Pancreas (tissue), 10 donors: ENCODE results near the gene ANKRD12. TPM values are rescaled to one million over a fixed set of nuclear protein-coding genes. Genes with fewer than 3 reads are reported as not detected.

Experiments used
- ATAC-seq, 4 donors: fragments of 200-7000 bp; cut with Tn5 transposase; one replicate each; pipeline versions ENCODE4 v1.8.0 to v1.9.1; 2020; ENCODE audit warnings: mild to moderate bottlenecking in 4 of 4, moderate library complexity in 4 of 4
- DNase-seq, 6 donors: peaks; one replicate each; pipeline ENCODE4 v3.0.0-alpha.2; 2020
- FAIRE-seq: peaks from 2 replicates; lab custom pipeline; 2012; peaks lifted over from hg19 to GRCh38; lab: Jason Lieb, UNC
- H3K27ac ChIP-seq, 4 donors: fragments of 200-600 bp; sonication (generic); 1 replicate in 3 of 4; 2 replicates in 1 of 4; pipeline versions ENCODE4 v1.5.0 to v1.8.0; 2020
- H3K27me3 ChIP-seq, 4 donors: fragments of 200-600 bp; one replicate each; pipeline ENCODE4 v1.8.0; 2021
- H3K36me3 ChIP-seq, 3 donors: fragments of 200-600 bp; sonication (generic) in 1 of 3; one replicate each; pipeline versions ENCODE4 v1.5.0 to v1.8.0; 2020 to 2021
- H3K4me1 ChIP-seq, 3 donors: fragments of 200-600 bp; one replicate each; pipeline ENCODE4 v1.8.0; 2021
- H3K4me3 ChIP-seq, 4 donors: fragments of 200-600 bp; sonication (generic) in 2 of 4; one replicate each; pipeline versions ENCODE4 v1.5.0 to v1.8.0; 2020 to 2021
- H3K9me3 ChIP-seq, 4 donors: fragments of 200-600 bp; one replicate each; pipeline ENCODE4 v1.8.0; 2021
- WGBS, 2 donors: extraction: QIAGEN DNeasy Blood & Tissue Kit; methylation state at CpG; one replicate each; pipeline ENCODE4 v1.1.7; 2013; 5-methylcytosine and 5-hydroxymethylcytosine counted together
- intact Hi-C, 3 donors: fragments of 100-400 bp; cut with DNase I; formaldehyde crosslinking; loops; one replicate each; pipeline versions ENCODE4 v1.11.1 to v1.14.2; 2022
- polyA plus RNA-seq, 2 donors: library from polyadenylated mRNA; stranded (reverse); fragments of 200-250 nt; gene quantifications; one replicate each; pipeline ENCODE4 v1.2.3, GENCODE V29; 2013
- total RNA-seq, 6 donors: library from RNA; stranded (reverse); fragmentation: NEBNext Ultra II Directional in 4 of 6; extraction: Animal tissue kit (Norgen Biotek cat#: 25700) in 4 of 6; gene quantifications; one replicate each; pipeline versions ENCODE4 v1.2.1 to v1.2.4, GENCODE V29; 2021 to 2023
- TF ChIP-seq, protein P1 (sequence below), 4 donors: fragments of 200-600 bp; sonication (generic) in 3 of 4; IDR thresholded peaks; one replicate each; pipeline versions ENCODE4 v1.5.0 to v1.8.0; 2021; ENCODE audit warnings: antibody characterized with exemption in 4 of 4
- donor health status: healthy with polysubstance abuse.
- donor health status: DM: no; HTN: no; CAD: no; lungs with moderate emphysema.
- donor health status: DM: no; HTN: no; CAD: no.
- donor health status: control.
- donor health status: control.
- donor health status: Bipolar disorder and iron deficiency.
- donor health status: DM: yes; HTN: yes; CAD: no.
- donor health status: DM: no; HTN: no; CAD: no.
- donor health status: DM: no; HTN: no; CAD: no.
- donor health status: DM: yes; HTN: yes; CAD: no.

The ANKRD12 gene
- total and polyA plus RNA-seq, 8 donors, result 14.5 to 51.7 (median 27.3) TPM

DNA sequence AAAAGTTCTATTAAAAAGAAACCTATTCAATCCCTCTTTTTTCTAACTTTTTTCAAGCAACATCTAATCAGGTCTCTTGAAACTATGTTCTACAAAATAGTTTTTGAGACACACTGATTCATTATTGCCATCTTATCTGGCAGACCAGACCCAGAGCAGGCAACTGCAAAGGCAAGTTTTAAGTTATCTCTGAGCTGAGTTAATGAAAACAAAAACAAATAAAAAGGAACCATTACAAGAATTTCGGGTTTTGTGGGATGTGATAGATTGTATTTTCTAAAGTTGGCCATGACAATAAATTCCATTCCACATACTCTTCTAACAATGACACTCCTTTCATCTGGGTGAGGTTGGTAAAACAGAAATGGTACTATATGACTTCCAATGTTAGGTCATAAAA is 182.8 kb downstream of the ANKRD12 start:
- DNase-seq (no peak), ATAC-seq (no peak), FAIRE-seq (no peak)
- H3K27ac ChIP-seq, result no peak overlapping the region
- intact Hi-C loops, result no loop called here
- TF ChIP-seq, protein P1, sequence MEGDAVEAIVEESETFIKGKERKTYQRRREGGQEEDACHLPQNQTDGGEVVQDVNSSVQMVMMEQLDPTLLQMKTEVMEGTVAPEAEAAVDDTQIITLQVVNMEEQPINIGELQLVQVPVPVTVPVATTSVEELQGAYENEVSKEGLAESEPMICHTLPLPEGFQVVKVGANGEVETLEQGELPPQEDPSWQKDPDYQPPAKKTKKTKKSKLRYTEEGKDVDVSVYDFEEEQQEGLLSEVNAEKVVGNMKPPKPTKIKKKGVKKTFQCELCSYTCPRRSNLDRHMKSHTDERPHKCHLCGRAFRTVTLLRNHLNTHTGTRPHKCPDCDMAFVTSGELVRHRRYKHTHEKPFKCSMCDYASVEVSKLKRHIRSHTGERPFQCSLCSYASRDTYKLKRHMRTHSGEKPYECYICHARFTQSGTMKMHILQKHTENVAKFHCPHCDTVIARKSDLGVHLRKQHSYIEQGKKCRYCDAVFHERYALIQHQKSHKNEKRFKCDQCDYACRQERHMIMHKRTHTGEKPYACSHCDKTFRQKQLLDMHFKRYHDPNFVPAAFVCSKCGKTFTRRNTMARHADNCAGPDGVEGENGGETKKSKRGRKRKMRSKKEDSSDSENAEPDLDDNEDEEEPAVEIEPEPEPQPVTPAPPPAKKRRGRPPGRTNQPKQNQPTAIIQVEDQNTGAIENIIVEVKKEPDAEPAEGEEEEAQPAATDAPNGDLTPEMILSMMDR (IDR thresholded peaks at IDR 0.05), result no peak
- H3K4me3 ChIP-seq, result no peak overlapping the region
- H3K27me3 ChIP-seq, result no peaks in the 10 kb centered on the region
- WGBS, 2 donors, result 38 to 60% methylated on average over 1 of the region's 1 CpG
- H3K36me3 ChIP-seq, result no peaks in the 10 kb centered on the region
- no peaks in the 10 kb centered on the region for H3K4me1 ChIP-seq
- H3K9me3 ChIP-seq, result no peaks in the 10 kb centered on the region

DNA sequence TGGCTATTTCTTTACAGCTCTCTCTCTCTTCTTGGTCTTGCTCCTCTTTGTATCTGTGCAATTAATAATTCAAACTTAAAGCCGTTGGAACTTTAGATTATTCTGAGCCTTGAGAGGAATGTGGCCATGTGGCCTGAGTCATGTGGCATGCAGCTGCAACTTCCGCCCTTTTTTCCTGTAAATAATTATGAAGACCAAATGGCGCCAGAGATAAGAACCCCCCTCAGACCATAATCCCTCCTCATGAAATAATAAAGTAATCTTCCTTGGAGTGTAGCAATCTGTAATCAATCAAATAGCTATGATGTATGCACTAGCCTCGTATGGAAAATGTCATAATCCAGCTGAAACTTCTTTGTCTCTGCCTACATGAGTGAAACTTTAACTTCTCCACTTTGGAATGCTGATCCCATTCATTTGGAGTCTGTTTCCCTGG is 184.5 kb downstream of the ANKRD12 start:
- Histone ChIP-seq H3K27ac (no peak overlapping the region), H3K4me3 (no peak overlapping the region), H3K36me3 (no peaks in the 10 kb centered on the region), H3K27me3 (no peaks in the 10 kb centered on the region), H3K4me1 (no peaks in the 10 kb centered on the region), H3K9me3 (no peaks in the 10 kb centered on the region)
- DNase-seq, result no peak
- no peak for FAIRE-seq
- intact Hi-C loops, result no loop called here
- ATAC-seq, result no peak
- WGBS, 2 donors, result 25 to 35% methylated on average over 4 of the region's 4 CpGs
- TF ChIP-seq, protein P1 (IDR thresholded peaks at IDR 0.05), result no peak

DNA sequence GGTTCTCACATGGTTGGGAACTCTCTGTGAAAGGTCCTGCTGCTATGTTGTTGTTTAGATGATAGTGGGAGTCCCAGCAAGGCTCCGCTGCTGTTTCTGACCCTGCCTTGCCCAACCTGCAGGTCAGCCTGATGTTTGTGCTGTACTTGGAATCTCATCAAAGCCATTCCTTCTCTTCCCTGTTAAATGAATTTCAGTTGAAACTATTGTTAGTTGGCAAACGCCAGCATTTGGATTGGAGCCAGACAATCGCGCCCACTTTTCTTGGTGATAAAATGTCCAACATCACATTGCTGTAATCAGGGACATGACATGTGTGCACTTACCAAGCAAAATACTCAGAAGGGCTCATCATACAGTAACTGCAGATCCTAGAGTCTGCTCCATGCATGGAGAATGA is 185.2 kb downstream of the ANKRD12 start:
- H3K9me3 ChIP-seq, result no peaks in the 10 kb centered on the region
- H3K27me3 ChIP-seq, result no peaks in the 10 kb centered on the region
- H3K4me1 ChIP-seq, result no peaks in the 10 kb centered on the region
- no peak overlapping the region for H3K27ac ChIP-seq
- DNase-seq (no peak), FAIRE-seq (no peak), ATAC-seq (no peak)
- intact Hi-C loops, result no loop called here
- TF ChIP-seq, protein P1 (IDR thresholded peaks at IDR 0.05), result no peak
- no peak overlapping the region for H3K4me3 ChIP-seq
- 46 to 47% methylated on average over 4 of the region's 4 CpGs for WGBS, 2 donors
- H3K36me3 ChIP-seq, result no peaks in the 10 kb centered on the region

DNA sequence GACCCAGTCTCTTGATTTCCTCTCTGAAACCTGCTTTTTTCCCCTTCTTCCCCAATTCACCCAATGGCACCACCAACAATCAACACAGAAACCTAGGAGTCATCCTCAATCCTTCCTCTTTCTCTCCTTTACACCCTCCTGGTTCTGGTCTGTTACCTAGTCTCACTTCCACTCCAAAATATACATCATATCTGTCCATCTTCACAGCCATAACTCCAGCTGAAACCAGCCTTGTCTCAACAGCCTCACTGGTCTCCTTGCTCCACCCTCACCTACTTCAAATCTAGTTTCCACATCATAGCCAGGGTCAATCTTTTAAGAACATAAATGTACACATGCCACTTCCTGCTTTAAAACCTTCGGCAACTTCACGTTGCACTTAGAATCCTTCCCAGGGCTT is 186.2 kb downstream of the ANKRD12 start:
- WGBS, 2 donors, result 89 to 95% methylated on average over 2 of the region's 2 CpGs
- ATAC-seq, result no peak
- Histone ChIP-seq H3K9me3 (no peaks in the 10 kb centered on the region), H3K4me1 (no peaks in the 10 kb centered on the region), H3K27me3 (no peaks in the 10 kb centered on the region), H3K27ac (no peak overlapping the region), H3K4me3 (no peak overlapping the region), H3K36me3 (no peaks in the 10 kb centered on the region)
- DNase-seq, result no peak
- FAIRE-seq, result no peak
- TF ChIP-seq, protein P1 (IDR thresholded peaks at IDR 0.05), result no peak
- intact Hi-C loops, result no loop called here

DNA sequence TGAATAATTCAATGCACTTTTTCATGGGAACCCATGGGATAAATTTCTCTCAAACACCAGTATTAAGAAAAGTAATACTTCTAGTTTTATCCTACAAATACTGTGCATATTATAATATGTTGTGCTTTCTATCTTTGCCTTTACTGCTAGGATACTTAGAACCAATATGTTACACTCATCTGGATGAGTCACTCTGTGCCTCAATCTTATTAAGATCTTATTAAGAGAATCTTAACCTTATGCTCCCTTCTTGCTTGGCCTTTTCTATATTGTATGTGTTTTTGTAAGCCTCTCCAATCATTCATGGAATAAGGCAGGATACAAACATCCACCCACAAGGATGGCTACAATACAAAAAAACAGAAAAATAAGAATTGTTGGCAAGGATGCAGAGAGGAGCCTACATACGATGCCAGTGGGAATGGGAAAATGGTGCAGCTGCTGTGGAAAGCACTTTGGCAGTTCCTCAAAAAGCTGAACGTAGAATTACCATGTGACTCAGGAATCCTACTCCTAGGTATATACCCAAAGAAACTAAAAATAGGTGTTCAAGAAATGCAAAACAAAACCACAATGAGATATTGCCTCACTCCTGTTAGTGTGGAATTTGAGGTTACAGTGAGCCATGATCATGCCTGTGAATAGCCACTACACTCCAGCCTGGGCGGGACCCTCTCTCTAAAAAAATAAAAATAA is 187.3 kb downstream of the ANKRD12 start:
- Histone ChIP-seq H3K27ac (no peak overlapping the region), H3K36me3 (no peaks in the 10 kb centered on the region), H3K4me1 (no peaks in the 10 kb centered on the region), H3K27me3 (no peaks in the 10 kb centered on the region), H3K9me3 (no peaks in the 10 kb centered on the region), H3K4me3 (no peak overlapping the region)
- intact Hi-C loops, result no loop called here
- no peak for FAIRE-seq
- WGBS, 2 donors, result 50 to 63% methylated on average over 3 of the region's 3 CpGs
- peak in 2 of 6 donors; percentile 22 to 26 for DNase-seq
- ATAC-seq, result peak in 3 of 4 donors; percentile 48 to 64 (median 48)
- TF ChIP-seq, protein P1 (IDR thresholded peaks at IDR 0.05), result no peak
